HepG2 (cell line): ENCODE results near the gene PMVK. TPM values are rescaled to one million over a fixed set of nuclear protein-coding genes. Genes with fewer than 3 reads are reported as not detected.

ENCODE experiments used
- AHR ChIP-seq: IDR thresholded peaks from 2 replicates; pipeline ENCODE4 v1.6.1; 2018; ENCODE audit warnings: missing genetic modification reagents, missing compliant biosample characterization
- BHLHE40 ChIP-seq: IDR thresholded peaks from 2 replicates; pipeline ENCODE4 v1.6.1; 2011; ENCODE audit warnings: low read length, improper control_type of control experiment
- DMAP1 ChIP-seq: IDR thresholded peaks from 2 replicates; pipeline ENCODE4 v1.6.1; 2016
- DR1 ChIP-seq: sonication (generic); formaldehyde crosslinking; IDR thresholded peaks from 2 replicates; pipeline ENCODE4 v1.8.0; 2021; ENCODE audit warnings: mild to moderate bottlenecking, missing genetic modification reagents, inconsistent platforms
- GZF1 ChIP-seq: sonication (generic); formaldehyde crosslinking; IDR thresholded peaks from 2 replicates; pipeline ENCODE4 v1.5.1; 2020; ENCODE audit warnings: mild to moderate bottlenecking, missing genetic modification reagents
- KAT7 ChIP-seq: IDR thresholded peaks from 2 replicates; pipeline ENCODE4 v1.6.1; 2018; ENCODE audit warnings: borderline replicate concordance, missing compliant biosample characterization
- KDM5A ChIP-seq: fragments of 200-600 bp; sonication (generic); IDR thresholded peaks from 2 replicates; pipeline ENCODE4 v1.7.0; 2018; ENCODE audit warnings: antibody characterized with exemption, mild to moderate bottlenecking, low read length, borderline replicate concordance
- LCORL ChIP-seq, 2 experiments: fragments of 450-650 bp in 1 of 2; sonication (generic) in 1 of 2; formaldehyde crosslinking in 1 of 2; IDR thresholded peaks; 2 replicates each; pipeline versions ENCODE4 v1.5.0 to v1.6.1; 2017 to 2020; ENCODE audit warnings: antibody characterized with exemption in 1 of 2, missing genetic modification reagents in 1 of 2
- MYC ChIP-seq: sonication (generic); formaldehyde crosslinking; IDR thresholded peaks from 2 replicates; pipeline ENCODE4 v1.9.0; 2021; ENCODE audit warnings: missing genetic modification reagents, borderline replicate concordance
- NR2F2 ChIP-seq: IDR thresholded peaks from 2 replicates; pipeline ENCODE4 v1.6.1; 2012; ENCODE audit warnings: low read depth, inconsistent platforms, borderline replicate concordance
- RFX5 ChIP-seq: IDR thresholded peaks from 2 replicates; pipeline ENCODE4 v1.6.1; 2011; ENCODE audit warnings: low read depth, low read length, improper control_type of control experiment
- SPEN ChIP-seq: sonication (generic); formaldehyde crosslinking; IDR thresholded peaks from 2 replicates; pipeline ENCODE4 v1.5.1; 2020; ENCODE audit warnings: low read depth, mild to moderate bottlenecking, missing genetic modification reagents
- YEATS2 ChIP-seq: sonication (generic); formaldehyde crosslinking; IDR thresholded peaks from 2 replicates; pipeline ENCODE4 v1.4.0; 2020; ENCODE audit warnings: missing genetic modification reagents, borderline replicate concordance
- ZFAT ChIP-seq: sonication (generic); formaldehyde crosslinking; conservative IDR thresholded peaks from 2 replicates; pipeline ENCODE4 v1.8.1; 2023; ENCODE audit warnings: missing genetic modification reagents, inconsistent platforms
- ZNF33B ChIP-seq: sonication (generic); formaldehyde crosslinking; IDR thresholded peaks from 2 replicates; pipeline ENCODE4 v1.5.1; 2020; ENCODE audit warnings: mild to moderate bottlenecking, missing genetic modification reagents
- ZNF563 ChIP-seq: sonication (generic); formaldehyde crosslinking; IDR thresholded peaks from 2 replicates; pipeline ENCODE4 v1.8.0; 2022; ENCODE audit warnings: mild to moderate bottlenecking, moderate library complexity, missing genetic modification reagents
- ZNF598 ChIP-seq: sonication (generic); formaldehyde crosslinking; IDR thresholded peaks from 2 replicates; pipeline ENCODE4 v1.5.1; 2020; ENCODE audit warnings: mild to moderate bottlenecking, missing genetic modification reagents, borderline replicate concordance
- ZNF713 ChIP-seq: sonication (generic); formaldehyde crosslinking; IDR thresholded peaks from 2 replicates; pipeline ENCODE4 v1.4.0; 2020; ENCODE audit warnings: mild to moderate bottlenecking, missing genetic modification reagents
- ZNF83 ChIP-seq: sonication (generic); formaldehyde crosslinking; IDR thresholded peaks from 2 replicates; pipeline ENCODE4 v1.4.0; 2020; ENCODE audit warnings: missing genetic modification reagents, mild to moderate bottlenecking, borderline replicate concordance
- polyA plus RNA-seq, 8 experiments: library from polyadenylated mRNA; depleted of rRNA in 3 of 8; stranded (reverse) in 7 of 8; unstranded in 1 of 8; fragments of >200 nt; fragmentation: Illumina TruSeq in 4 of 8; extraction: Trizol in 4 of 8; gene quantifications; 2 replicates each; pipeline versions ENCODE4 v1.2.1 to v1.2.3, GENCODE V29; 2011 to 2016; ENCODE audit warnings: low read depth in 4 of 8, missing spikeins in 1 of 8, mixed read lengths in 1 of 8; ENCODE audit not compliant: insufficient read depth in 1 of 8
- total RNA-seq, 5 experiments: library from RNA; depleted of rRNA; stranded (reverse); fragments of >200 nt; fragmentation: Illumina TruSeq; extraction: Trizol; gene quantifications; 2 replicates each; pipeline ENCODE4 v1.2.3, GENCODE V29; 2016; ENCODE audit warnings: low read depth in 1 of 5
- TF ChIP-seq, protein P1 (sequence below): sonication (generic); formaldehyde crosslinking; IDR thresholded peaks from 2 replicates; pipeline ENCODE4 v1.8.1; 2023; ENCODE audit warnings: mild to moderate bottlenecking, inconsistent platforms, moderate library complexity, missing genetic modification reagents, borderline replicate concordance
- TF ChIP-seq, protein P2 (sequence below): sonication (generic); formaldehyde crosslinking; IDR thresholded peaks from 2 replicates; pipeline ENCODE4; 2020; ENCODE audit warnings: missing genetic modification reagents, mild to moderate bottlenecking, borderline replicate concordance
- TF ChIP-seq, protein P3 (sequence below): sonication (generic); formaldehyde crosslinking; IDR thresholded peaks from 2 replicates; pipeline ENCODE4 v1.4.0; 2020; ENCODE audit warnings: missing genetic modification reagents, borderline replicate concordance

PMVK gene
- total and polyA plus RNA-seq, 2 of the 13 experiments (the other 11 are each of a cell fraction or from before 2014, with no cell fraction given) = 3.9 to 12.6 TPM

DNA sequence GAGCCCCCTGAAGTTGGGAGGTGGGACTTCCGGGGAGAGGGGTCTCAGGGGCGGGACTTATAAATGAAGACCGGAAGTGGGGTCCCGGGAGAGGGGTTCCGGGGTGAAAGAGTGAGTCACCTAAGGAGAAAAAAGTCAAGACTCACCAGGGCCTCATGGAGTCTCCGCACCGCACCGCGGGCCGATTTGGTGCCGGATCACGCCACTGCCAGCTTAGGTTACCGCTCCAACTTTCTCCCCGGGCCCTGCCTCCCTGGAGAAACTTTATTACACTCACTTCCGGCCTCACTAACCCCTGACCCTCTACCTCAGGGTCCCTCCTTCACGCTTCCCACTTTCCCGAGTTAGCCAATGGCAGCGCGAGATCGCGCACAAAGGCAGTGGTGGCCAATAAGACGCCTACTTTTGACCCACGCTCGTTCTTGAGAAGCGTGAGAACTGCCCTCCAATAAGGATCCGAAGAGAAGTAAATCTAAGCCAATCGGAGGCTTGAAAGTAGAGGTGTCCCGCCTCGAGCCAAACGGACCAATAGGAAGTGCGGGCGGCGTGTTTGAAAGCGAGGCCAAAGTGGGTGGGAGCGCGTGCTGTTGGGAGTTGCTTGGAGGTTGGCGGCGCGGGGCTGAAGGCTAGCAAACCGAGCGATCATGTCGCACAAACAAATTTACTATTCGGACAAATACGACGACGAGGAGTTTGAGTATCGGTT, 37.7 kb upstream of the PMVK start, which contains the start of gene CKS1B (continued):
- peak; percentile 67; the same call in 1 of the 2 replicates for TF ChIP-seq YEATS2 (CRISPR knock-in tag)
- TF ChIP-seq NR2F2 = peak; percentile 46
- peak; percentile 64; the same call in 1 of the 2 replicates for TF ChIP-seq SPEN (CRISPR knock-in tag)
- TF ChIP-seq MYC (CRISPR knock-in tag) = peak; percentile 93
- TF ChIP-seq DMAP1 = peak; percentile 88; the same call in 1 of the 2 replicates
- TF ChIP-seq, protein P1, sequence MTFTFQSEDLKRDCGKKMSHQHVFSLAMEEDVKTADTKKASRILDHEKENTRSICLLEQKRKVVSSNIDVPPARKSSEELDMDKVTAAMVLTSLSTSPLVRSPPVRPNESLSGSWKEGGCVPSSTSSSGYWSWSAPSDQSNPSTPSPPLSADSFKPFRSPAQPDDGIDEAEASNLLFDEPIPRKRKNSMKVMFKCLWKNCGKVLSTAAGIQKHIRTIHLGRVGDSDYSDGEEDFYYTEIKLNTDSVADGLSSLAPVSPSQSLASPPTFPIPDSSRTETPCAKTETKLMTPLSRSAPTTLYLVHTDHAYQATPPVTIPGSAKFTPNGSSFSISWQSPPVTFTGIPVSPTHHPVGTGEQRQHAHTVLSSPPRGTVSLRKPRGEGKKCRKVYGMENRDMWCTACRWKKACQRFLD (CRISPR knock-in tag) = peak; percentile 52; the same call in 1 of the 2 replicates
- TF ChIP-seq ZNF713 (CRISPR knock-in tag) = no peak
- TF ChIP-seq, protein P2, sequence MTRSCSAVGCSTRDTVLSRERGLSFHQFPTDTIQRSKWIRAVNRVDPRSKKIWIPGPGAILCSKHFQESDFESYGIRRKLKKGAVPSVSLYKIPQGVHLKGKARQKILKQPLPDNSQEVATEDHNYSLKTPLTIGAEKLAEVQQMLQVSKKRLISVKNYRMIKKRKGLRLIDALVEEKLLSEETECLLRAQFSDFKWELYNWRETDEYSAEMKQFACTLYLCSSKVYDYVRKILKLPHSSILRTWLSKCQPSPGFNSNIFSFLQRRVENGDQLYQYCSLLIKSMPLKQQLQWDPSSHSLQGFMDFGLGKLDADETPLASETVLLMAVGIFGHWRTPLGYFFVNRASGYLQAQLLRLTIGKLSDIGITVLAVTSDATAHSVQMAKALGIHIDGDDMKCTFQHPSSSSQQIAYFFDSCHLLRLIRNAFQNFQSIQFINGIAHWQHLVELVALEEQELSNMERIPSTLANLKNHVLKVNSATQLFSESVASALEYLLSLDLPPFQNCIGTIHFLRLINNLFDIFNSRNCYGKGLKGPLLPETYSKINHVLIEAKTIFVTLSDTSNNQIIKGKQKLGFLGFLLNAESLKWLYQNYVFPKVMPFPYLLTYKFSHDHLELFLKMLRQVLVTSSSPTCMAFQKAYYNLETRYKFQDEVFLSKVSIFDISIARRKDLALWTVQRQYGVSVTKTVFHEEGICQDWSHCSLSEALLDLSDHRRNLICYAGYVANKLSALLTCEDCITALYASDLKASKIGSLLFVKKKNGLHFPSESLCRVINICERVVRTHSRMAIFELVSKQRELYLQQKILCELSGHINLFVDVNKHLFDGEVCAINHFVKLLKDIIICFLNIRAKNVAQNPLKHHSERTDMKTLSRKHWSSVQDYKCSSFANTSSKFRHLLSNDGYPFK (CRISPR knock-in tag) = peak; percentile 83; the same call in 1 of the 2 replicates
- TF ChIP-seq BHLHE40 = peak; percentile 38; the same call in 1 of the 2 replicates
- peak; percentile 66; the same call in 1 of the 2 replicates for TF ChIP-seq ZNF563 (CRISPR knock-in tag)
- TF ChIP-seq ZNF33B (CRISPR knock-in tag) = no peak
- TF ChIP-seq KAT7 (CRISPR knock-in tag) = 0 out of 2 replicates have a peak, but pooled peaks have one; percentile 12
- no peak for TF ChIP-seq LCORL (IDR thresholded peaks at IDR 0.05)
- TF ChIP-seq LCORL (CRISPR knock-in tag; IDR thresholded peaks at IDR 0.05) = 0 out of 2 replicates have a peak, but pooled peaks have one; percentile 15
- TF ChIP-seq ZFAT (CRISPR knock-in tag) = no peak
- peak; percentile 69; the same call in 1 of the 2 replicates for TF ChIP-seq KDM5A
- 0 out of 2 replicates have a peak, but pooled peaks have one; percentile 36 for TF ChIP-seq DR1 (CRISPR knock-in tag)
- TF ChIP-seq AHR (CRISPR knock-in tag) = no peak
- TF ChIP-seq ZNF598 (CRISPR knock-in tag) = peak; percentile 78; the same call in 1 of the 2 replicates
- TF ChIP-seq, protein P3, sequence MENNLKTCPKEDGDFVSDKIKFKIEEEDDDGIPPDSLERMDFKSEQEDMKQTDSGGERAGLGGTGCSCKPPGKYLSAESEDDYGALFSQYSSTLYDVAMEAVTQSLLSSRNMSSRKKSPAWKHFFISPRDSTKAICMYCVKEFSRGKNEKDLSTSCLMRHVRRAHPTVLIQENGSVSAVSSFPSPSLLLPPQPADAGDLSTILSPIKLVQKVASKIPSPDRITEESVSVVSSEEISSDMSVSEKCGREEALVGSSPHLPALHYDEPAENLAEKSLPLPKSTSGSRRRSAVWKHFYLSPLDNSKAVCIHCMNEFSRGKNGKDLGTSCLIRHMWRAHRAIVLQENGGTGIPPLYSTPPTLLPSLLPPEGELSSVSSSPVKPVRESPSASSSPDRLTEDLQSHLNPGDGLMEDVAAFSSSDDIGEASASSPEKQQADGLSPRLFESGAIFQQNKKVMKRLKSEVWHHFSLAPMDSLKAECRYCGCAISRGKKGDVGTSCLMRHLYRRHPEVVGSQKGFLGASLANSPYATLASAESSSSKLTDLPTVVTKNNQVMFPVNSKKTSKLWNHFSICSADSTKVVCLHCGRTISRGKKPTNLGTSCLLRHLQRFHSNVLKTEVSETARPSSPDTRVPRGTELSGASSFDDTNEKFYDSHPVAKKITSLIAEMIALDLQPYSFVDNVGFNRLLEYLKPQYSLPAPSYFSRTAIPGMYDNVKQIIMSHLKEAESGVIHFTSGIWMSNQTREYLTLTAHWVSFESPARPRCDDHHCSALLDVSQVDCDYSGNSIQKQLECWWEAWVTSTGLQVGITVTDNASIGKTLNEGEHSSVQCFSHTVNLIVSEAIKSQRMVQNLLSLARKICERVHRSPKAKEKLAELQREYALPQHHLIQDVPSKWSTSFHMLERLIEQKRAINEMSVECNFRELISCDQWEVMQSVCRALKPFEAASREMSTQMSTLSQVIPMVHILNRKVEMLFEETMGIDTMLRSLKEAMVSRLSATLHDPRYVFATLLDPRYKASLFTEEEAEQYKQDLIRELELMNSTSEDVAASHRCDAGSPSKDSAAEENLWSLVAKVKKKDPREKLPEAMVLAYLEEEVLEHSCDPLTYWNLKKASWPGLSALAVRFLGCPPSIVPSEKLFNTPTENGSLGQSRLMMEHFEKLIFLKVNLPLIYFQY (CRISPR knock-in tag) = no peak
- TF ChIP-seq GZF1 (CRISPR knock-in tag) = no peak
- peak; percentile 70 for TF ChIP-seq RFX5
- TF ChIP-seq ZNF83 = no peak
